Right renal pelvis (tissue), 4 donors: ENCODE results near the gene SPIRE2. TPM values are rescaled to one million over a fixed set of nuclear protein-coding genes. Genes with fewer than 3 reads are reported as not detected.
"Not testable (repeated sequence)": the region's sequence is repeated elsewhere in the genome, so short reads cannot be mapped to it uniquely, and the experiment has no call there.

ENCODE experiments used
- DNase-seq, 4 donors: peaks; one replicate each; pipeline ENCODE4 v3.0.0-alpha.2; 2013; ENCODE audit warnings: low read depth in 4 of 4, low spot score in 3 of 4, missing footprints in 1 of 4
- polyA plus RNA-seq, 4 donors: library from polyadenylated mRNA; unstranded; fragments of 120-200 nt; gene quantifications; one replicate each; pipeline ENCODE4 v1.2.1, GENCODE V29; 2013; ENCODE audit not compliant: insufficient read length in 4 of 4

SPIRE2 gene
- polyA plus RNA-seq, 4 donors: 10.9 to 14.9 (median 11.0) TPM

GRCh38 chr16:89833664-89834363 is 5.5 kb downstream of the SPIRE2 start:
- DNase-seq: not testable (repeated sequence)

DNA sequence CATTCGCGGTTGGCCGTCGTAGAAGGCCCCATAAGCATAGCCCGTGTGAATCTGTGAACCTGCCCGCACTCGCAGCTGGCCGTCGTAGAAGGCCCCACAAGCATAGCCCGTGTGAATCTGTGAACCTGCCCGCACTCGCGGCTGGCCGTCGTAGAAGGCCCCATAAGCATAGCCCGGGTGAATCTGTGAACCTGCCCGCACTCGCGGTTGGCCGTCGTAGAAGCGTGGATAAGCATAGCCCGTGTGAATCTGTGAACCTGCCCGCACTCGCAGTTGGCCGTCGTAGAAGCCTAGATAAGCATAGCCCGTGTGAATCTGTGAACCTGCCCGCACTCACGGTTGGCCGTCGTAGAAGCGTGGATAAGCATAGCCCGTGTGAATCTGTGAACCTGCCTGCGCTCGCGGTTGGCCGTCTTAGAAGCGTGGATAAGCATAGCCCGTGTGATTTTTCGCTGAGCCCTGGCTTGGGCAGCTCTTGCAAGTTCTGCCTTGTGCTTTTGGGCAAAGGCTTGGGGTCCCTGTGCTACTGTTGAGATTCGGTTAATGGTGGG is 6.6 kb downstream of the SPIRE2 start:
- not testable (repeated sequence) for DNase-seq

- not testable (repeated sequence) for DNase-seq
These were observed 8.2 kb downstream of the SPIRE2 start for GRCh38 chr16:89836484-89836883.

DNA sequence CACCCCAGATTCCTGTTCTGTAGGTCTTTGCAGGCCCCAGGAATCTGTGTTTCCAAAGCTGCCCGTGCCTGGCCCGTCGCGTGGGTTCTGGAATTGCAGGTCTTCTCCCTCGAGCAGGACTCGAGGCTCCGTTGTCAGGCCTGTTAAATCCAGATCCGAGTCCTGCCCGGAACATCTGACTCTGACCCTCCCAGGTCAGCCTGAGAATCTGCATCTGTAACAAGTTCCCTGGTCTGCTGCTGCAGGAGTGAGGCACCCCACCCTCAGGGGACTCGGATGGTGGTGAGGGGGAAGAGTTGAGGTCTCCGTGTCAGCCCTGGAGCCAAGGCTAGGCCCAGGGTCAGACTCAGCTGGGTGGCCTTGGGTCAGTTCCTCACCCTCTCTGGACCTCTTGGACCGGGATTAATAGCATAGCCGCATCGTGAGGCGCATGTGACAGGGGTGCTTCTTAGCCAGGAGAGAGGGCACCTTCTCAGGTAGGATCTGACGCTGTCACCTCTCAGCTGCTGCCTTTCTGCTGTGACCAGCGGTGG is 8.8 kb downstream of the SPIRE2 start:
- no peak for DNase-seq

DNA sequence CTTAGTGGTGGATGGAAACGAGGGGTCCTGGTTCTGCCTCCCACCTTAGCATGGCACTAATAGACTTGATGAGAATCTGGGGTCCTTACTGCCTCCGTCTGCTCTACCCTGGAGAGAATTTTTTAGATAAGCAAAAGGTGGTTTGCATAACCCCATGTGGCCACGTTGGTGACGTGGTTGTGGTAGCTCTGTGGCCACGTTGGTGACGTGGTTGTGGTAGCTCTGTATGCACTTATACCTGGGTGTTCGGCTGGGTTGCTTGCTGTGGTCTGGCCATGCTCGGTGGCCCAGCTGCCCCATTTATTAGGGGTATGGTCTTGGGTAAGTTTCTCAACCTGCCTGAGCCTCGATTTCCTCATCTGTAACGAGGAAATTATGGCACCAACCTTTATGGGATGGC is 13.0 kb downstream of the SPIRE2 start:
- no peak for DNase-seq

DNA sequence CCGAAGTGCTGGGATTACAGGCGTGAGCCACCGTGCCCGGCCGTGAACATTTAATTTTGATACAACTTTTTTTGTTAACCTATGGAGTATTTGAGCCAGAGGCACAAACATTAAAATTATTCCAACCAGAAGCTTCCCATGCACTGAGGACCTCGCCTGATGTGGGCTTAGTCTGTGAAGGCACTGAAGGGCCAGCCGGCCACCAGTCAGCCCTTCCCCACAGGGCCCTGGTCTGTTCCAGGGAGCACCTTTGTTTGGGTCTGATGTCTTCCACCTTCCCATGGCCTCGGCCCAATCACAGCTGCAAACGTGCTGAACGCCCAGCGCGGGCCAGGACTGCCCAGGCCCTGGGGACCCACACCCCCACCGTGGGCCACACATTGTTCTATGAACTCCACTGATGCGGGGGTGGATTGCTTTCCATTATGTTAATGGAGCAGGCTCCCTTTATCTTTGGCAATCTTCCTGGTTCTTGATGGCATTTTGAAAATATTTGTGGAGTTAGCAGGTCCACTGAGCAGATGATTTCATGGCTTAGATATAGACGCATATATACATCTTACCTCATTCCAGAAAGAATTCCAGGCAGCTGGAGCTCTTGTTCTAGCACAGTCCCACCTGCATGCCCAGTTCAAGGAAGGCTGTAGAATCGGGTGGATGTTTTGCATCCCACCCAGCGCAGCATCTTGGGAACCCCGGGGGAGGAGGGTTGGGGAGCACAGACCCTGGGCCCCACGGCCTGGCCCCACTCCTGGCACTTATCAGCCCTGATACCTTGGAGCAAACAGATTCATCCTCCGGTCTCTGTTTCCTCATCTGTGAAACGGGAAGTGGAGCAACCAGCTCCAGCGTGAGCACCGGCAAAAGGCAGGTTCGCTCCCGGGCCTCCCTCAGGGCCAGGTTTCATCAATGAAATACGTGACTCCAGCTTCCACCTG is 14.5 kb downstream of the SPIRE2 start:
- DNase-seq: no peak

- no peak for DNase-seq
These were observed 15.4 kb downstream of the SPIRE2 start for GRCh38 chr16:89843409-89844350.

GRCh38 chr16:89844739-89845339 is 16.6 kb downstream of the SPIRE2 start:
- no peak for DNase-seq

DNA sequence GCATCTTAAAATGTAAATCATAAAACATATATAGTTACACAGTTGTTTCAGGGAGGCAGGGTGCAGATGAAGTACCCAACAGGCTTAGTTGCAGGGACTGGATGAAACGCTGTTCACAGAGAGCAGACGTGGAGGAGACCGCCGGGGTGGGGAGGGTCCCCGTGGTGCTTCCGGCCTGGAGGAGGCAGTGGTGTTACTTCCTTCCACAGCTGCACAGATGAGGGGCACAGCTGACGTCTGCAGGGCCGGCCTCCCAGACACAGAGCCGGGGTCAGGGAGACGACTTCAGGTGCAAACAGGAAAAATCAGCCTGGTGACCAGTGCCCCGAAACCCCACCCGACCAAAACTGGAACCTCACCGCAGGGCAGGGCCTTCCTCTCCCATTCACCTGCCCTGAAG is 17.1 kb downstream of the SPIRE2 start:
- DNase-seq: no peak

- DNase-seq: no peak
These were observed 19.0 kb downstream of the SPIRE2 start for GRCh38 chr16:89847051-89847939.

GRCh38 chr16:89847940-89848297 is 19.6 kb downstream of the SPIRE2 start:
- DNase-seq: no peak

DNA sequence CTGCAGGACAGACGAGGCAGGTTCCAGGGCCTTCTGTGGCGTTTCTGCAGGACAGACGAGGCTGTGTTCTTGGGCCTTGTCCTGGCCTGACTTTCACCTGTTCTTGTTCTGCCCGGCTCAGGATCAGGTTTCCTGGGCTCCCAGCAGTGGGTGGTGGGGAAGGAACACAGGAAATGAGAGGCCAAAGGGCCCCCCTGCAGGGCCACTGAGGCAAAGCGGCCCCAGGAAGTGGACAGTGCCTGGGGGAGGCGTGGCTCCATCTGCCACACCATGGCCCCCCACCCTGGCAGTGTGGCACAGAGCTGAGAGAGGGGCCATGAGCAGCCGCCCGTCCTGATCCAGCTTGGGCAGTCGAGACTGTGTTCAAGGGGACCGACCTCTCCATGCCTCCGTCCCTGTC is 20.7 kb downstream of the SPIRE2 start:
- no peak for DNase-seq

- DNase-seq: no peak
These were observed 25.2 kb downstream of the SPIRE2 start for GRCh38 chr16:89853306-89853993.

DNA sequence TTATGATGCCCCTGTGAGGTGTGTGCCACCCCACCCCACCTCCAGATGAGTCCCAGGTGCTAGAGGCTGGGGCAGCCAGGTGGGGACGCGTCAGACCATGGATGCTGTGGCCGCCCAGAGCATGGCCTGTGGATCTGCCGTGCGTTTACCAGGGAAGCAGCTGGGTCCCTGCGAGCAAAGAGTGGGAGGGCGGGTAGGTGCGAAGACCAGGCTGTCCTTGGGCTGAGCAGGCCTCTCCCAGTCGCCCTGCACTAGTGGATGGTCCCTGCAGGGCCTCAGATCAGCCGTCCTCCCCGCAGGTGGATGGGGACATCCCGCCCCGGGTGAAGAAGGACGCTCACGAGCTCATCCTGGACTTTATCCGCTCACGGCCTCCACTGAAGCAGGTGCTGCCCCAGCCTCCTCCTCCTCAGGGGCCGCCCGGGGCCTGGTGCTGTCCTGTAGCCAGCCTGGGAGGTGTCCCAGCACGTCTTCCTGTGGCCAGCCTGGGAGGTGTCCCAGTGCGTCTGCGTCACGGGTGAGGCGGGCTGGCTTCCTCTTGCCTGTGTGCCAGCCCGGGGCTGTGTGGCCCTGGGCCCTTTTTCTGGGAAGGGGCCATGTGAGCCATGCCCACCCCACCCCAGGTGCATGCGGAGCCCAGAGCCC is 27.1 kb downstream of the SPIRE2 start:
- DNase-seq: no peak

GRCh38 chr16:89855986-89856385 is 27.7 kb downstream of the SPIRE2 start:
- no peak for DNase-seq

GRCh38 chr16:89858973-89859614 is 30.8 kb downstream of the SPIRE2 start:
- DNase-seq: no peak

DNA sequence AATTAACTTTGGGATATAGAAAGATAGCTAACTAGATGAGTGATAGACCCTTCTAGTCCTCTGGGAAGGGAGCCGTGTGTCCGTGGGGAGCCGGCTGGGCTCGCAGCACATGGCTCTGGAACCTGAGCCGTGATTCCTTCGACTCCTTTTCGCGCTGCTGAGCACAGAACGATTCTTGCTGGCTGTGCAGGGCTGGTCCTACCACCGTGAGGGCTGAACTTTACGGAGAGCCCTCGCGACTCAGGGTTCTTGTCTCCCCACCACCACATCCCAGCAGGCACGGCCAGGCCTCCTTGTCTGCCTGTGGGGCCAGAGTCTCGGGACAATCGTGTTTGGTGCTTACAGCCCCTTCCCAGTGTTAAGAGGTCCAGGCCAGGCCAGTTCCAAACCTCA is 31.3 kb downstream of the SPIRE2 start:
- no peak for DNase-seq
